ENCODE results near the gene VPS13A. TPM values are rescaled to one million over a fixed set of nuclear protein-coding genes. Genes with fewer than 3 reads are reported as not detected.
"Not testable (repeated sequence)": the region's sequence is repeated elsewhere in the genome, so short reads cannot be mapped to it uniquely, and the experiment has no call there.

Gene VPS13A
- total RNA-seq, 2 experiments from 2014 or later: 27.0 to 44.6 TPM

- Histone ChIP-seq H3K36me3 (ENCODE audit: insufficient read depth, low read length) (no peaks in the 10 kb centered on the region), H3K4me2 (ENCODE audit: low read length) (no peak overlapping the region), H3K27ac (ENCODE audit: low read depth, low read length, poor library complexity, severe bottlenecking) (no peak overlapping the region), H2AFZ (ENCODE audit: low read length) (no peak overlapping the region), H3K4me3 (ENCODE audit: low read depth, low read length, poor library complexity, severe bottlenecking) (no peak overlapping the region), H3K4me1 (ENCODE audit: insufficient read depth, low read length, poor library complexity, severe bottlenecking) (no peaks in the 10 kb centered on the region), H4K20me1 (ENCODE audit: insufficient read depth, low read length) (no peaks in the 10 kb centered on the region), H3K79me2 (ENCODE audit: insufficient read depth, low read depth, low read length) (no peaks in the 10 kb centered on the region), H3K9me2 (ENCODE audit: insufficient read depth, low read length) (no peaks in the 10 kb centered on the region), H3K9me3 (ENCODE audit: low read length) (no peaks in the 10 kb centered on the region)
- no peak for TF ChIP-seq EZH2phosphoT487 (IDR thresholded peaks at IDR 0.05; ENCODE audit: borderline replicate concordance, low read depth, low read length)
- TF ChIP-seq, protein P1, sequence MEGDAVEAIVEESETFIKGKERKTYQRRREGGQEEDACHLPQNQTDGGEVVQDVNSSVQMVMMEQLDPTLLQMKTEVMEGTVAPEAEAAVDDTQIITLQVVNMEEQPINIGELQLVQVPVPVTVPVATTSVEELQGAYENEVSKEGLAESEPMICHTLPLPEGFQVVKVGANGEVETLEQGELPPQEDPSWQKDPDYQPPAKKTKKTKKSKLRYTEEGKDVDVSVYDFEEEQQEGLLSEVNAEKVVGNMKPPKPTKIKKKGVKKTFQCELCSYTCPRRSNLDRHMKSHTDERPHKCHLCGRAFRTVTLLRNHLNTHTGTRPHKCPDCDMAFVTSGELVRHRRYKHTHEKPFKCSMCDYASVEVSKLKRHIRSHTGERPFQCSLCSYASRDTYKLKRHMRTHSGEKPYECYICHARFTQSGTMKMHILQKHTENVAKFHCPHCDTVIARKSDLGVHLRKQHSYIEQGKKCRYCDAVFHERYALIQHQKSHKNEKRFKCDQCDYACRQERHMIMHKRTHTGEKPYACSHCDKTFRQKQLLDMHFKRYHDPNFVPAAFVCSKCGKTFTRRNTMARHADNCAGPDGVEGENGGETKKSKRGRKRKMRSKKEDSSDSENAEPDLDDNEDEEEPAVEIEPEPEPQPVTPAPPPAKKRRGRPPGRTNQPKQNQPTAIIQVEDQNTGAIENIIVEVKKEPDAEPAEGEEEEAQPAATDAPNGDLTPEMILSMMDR (conservative IDR thresholded peaks at IDR 0.05; ENCODE audit: low read length): no peak
- no TSS peak for BruUV-seq (replicated peaks)
- ChIA-PET POLR2A (interaction anchor here (0.7 to 0.9 kb wide), 2 partner anchors 17 to 298 kb away, joined by 3 read pairs; no protein-coding TSS in a partner anchor), CTCF (ENCODE audit: unreplicated experiment) (no interaction called here)
- DNase-seq (ENCODE audit: low spot score): no peak
- intact Hi-C loops (cut with micrococcal nuclease; ENCODE audit: unreplicated experiment): no loop called here
Measured at GRCh38 chr9:77440057-77440456, 262.7 kb downstream of the VPS13A start.

GRCh38 chr9:77441124-77441523 lies 263.8 kb downstream of the VPS13A start:
- H3K36me3 ChIP-seq (ENCODE audit: insufficient read depth, low read length); CTCF ChIA-PET (ENCODE audit: unreplicated experiment); H3K4me1 ChIP-seq (ENCODE audit: insufficient read depth, low read length, poor library complexity, severe bottlenecking); BruUV-seq (replicated peaks); H3K9me2 ChIP-seq (ENCODE audit: insufficient read depth, low read length); H3K79me2 ChIP-seq (ENCODE audit: insufficient read depth, low read depth, low read length); H3K4me3 ChIP-seq (ENCODE audit: low read depth, low read length, poor library complexity, severe bottlenecking); H3K4me2 ChIP-seq (ENCODE audit: low read length); H3K9me3 ChIP-seq (ENCODE audit: low read length); H2AFZ ChIP-seq (ENCODE audit: low read length); H4K20me1 ChIP-seq (ENCODE audit: insufficient read depth, low read length); DNase-seq (ENCODE audit: low spot score); intact Hi-C loops (cut with micrococcal nuclease; ENCODE audit: unreplicated experiment); H3K27ac ChIP-seq (ENCODE audit: low read depth, low read length, poor library complexity, severe bottlenecking): not testable (repeated sequence)
- POLR2A ChIA-PET: interaction anchor here (1.6 kb wide), 1 partner anchor 13 kb away, joined by 3 read pairs; no protein-coding TSS in a partner anchor

DNA sequence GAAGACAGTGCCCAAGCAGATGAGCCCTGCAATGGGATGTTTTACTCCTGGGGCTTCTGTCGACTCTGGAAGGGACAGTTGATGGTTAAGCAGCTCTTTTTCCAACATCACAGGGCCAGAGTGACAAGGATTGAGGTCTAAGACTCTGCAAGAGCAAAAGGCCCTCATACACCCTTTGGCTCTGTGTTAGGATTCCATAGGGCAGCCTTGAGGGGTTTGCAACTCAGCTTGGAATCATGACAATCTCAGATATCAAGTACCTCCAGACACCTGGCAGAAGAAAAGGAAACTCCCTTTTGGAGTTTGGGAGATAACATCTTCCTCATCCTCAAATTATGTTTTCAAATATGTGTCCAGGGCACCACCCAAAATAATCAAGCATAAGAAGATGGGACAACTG lies 265.1 kb downstream of the VPS13A start:
- ChIA-PET CTCF (ENCODE audit: unreplicated experiment) (no interaction called here), POLR2A (interaction anchor here (1.6 kb wide), 1 partner anchor 11 kb away, joined by 3 read pairs; no protein-coding TSS in a partner anchor)
- intact Hi-C loops (cut with micrococcal nuclease; ENCODE audit: unreplicated experiment): no loop called here
- H3K9me2 ChIP-seq (ENCODE audit: insufficient read depth, low read length): no peaks in the 10 kb centered on the region
- no peak overlapping the region for H3K4me2 ChIP-seq (ENCODE audit: low read length)
- TF ChIP-seq, protein P1 (conservative IDR thresholded peaks at IDR 0.05; ENCODE audit: low read length): no peak
- no peak for TF ChIP-seq EZH2phosphoT487 (IDR thresholded peaks at IDR 0.05; ENCODE audit: borderline replicate concordance, low read depth, low read length)
- no peaks in the 10 kb centered on the region for H3K36me3 ChIP-seq (ENCODE audit: insufficient read depth, low read length)
- no peaks in the 10 kb centered on the region for H3K4me1 ChIP-seq (ENCODE audit: insufficient read depth, low read length, poor library complexity, severe bottlenecking)
- no peak overlapping the region for H2AFZ ChIP-seq (ENCODE audit: low read length)
- H3K4me3 ChIP-seq (ENCODE audit: low read depth, low read length, poor library complexity, severe bottlenecking): no peak overlapping the region
- no peak for DNase-seq (ENCODE audit: low spot score)
- H4K20me1 ChIP-seq (ENCODE audit: insufficient read depth, low read length): no peaks in the 10 kb centered on the region
- H3K79me2 ChIP-seq (ENCODE audit: insufficient read depth, low read depth, low read length): no peaks in the 10 kb centered on the region
- no TSS peak for BruUV-seq (replicated peaks)
- H3K27ac ChIP-seq (ENCODE audit: low read depth, low read length, poor library complexity, severe bottlenecking): no peak overlapping the region
- H3K9me3 ChIP-seq (ENCODE audit: low read length): no peaks in the 10 kb centered on the region
